Skin epidermis (tissue), 12 donors: Measurements from ENCODE around the gene LRRFIP2.
"Not testable (repeated sequence)": the region's sequence is repeated elsewhere in the genome, so short reads cannot be mapped to it uniquely, and the experiment has no call there.

Source experiments
- H3K27ac ChIP-seq, 21 experiments: fragments of 200-600 bp; sonication (generic) in 11 of 21; one replicate each; pipeline ENCODE4 v1.5.0; 2020; ENCODE audit warnings: mild to moderate bottlenecking in 3 of 21, inconsistent platforms in 2 of 21, moderate library complexity in 2 of 21
- H3K4me3 ChIP-seq, 7 experiments: fragments of 200-600 bp; sonication (generic) in 2 of 7; one replicate each; pipeline ENCODE4 v1.5.0; 2020; ENCODE audit warnings: inconsistent platforms in 2 of 7, mild to moderate bottlenecking in 2 of 7, moderate library complexity in 1 of 7

The LRRFIP2 gene

DNA sequence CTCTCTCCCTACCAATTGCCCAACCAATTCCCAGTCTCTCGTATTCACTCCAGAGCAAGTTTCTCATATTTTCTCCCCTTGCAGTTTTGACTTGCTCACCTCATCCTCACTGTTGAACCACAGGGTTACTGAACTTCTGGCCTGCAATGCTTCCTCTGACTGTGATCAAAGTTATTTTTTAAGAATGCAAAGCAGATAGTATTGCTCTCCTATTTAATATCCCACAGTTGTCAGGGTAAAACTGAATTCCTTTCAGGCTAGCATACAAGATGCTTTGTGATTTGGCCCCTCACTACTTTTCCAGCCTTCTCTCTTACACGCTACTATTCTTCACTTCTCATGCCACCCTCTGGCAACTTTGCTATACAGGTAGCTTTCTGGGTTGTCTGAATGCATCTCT is 80.9 kb downstream of the LRRFIP2 start:
- H3K27ac ChIP-seq = no peak overlapping the region
- no peak overlapping the region for H3K4me3 ChIP-seq

DNA sequence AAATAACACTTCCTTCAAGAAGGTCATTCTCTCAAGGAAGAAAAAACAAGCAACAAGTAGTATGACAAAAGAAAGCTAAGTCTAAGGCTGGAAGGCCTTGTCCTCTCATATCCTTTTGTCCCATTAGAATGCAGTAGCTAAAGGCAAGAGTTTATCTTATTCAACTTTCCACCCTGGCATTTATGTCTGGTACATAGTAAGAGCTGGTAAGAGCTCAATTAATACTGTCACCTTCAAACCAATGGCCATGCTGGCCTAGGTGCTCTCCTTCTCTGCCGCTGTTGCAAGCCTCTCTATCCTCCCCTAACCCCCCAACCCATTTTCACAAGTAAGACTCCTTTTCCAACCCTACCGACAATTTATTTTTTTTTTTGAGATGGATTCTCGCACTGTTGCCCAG is 81.9 kb downstream of the LRRFIP2 start:
- no peak overlapping the region for H3K27ac ChIP-seq
- H3K4me3 ChIP-seq = no peak overlapping the region

DNA sequence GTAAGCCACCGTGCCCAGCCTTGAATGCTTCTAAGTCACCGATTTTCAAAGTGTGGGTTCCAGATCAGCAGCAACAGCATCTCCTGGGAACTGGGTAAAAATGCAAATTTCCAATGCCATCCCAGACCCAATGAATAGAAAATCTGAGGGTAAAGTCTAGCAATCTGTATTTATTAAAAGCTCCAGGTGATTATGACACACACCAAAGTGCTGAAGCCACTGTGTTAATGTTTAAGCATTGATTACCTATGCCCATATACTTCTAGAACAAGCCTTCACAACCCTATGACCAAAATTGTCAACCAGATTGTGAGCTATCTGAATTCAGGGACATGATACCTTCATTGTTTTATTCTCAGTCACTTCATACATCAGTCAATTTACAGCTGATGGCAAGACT is 86.5 kb downstream of the LRRFIP2 start:
- no peak overlapping the region for H3K27ac ChIP-seq
- H3K4me3 ChIP-seq = no peak overlapping the region

DNA sequence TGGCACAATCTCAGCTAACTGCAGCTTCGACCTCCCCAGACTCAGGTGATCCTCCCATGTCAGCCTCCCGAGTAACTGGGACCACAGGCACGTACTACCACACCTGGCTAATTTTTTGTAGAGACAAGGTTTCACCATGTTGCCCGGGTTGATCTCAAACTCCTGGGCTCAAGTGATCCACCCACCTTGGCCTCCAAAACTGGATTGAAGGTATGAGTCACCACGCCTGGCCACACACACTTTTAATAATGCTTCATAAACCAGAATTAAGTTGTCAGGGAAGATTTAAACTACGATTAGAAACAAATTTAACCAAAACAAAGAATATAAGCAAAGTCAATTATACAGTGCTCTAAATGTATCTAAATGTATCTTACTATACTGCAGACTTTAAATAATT is 87.5 kb downstream of the LRRFIP2 start:
- H3K27ac ChIP-seq = no peak overlapping the region
- no peak overlapping the region for H3K4me3 ChIP-seq

DNA sequence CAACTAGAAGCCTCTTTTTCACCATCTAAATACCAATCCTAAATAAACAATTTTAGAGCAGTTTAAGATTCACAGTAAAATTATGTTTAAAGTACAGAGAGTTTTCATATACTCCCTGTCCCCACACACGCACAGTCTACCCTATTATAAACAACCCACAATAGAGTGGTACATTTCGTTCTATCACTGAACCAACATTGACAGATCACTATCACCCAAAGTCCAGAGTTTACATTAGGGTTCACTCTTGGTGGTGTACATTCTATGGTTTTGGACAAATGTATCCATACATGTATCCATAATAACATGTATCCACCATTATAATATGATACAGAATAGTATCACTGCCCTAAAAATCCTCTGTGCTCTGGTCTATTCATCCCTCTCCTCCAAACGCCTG is 92.1 kb downstream of the LRRFIP2 start:
- Histone ChIP-seq H3K27ac (no peak overlapping the region), H3K4me3 (no peak overlapping the region)

DNA sequence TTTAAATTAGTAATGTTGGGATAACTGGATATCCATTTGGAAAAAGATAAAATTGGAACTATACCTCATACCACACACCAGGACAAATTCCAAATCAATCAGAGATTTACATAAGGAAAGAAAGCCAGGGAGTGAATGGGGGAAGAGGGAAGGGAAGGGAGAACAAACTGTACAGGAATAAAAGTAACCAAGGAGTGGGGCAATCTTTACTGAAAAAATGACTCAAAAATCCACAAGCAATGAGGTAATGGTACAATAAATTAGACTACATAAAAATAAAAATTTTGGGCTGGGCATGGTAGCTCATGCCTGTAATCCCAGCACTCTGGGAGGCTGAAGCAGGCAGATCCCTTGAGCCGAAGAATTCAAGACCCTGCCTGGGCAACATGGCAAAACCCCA is 98.4 kb downstream of the LRRFIP2 start:
- Histone ChIP-seq H3K27ac (no peak overlapping the region), H3K4me3 (no peak overlapping the region)

DNA sequence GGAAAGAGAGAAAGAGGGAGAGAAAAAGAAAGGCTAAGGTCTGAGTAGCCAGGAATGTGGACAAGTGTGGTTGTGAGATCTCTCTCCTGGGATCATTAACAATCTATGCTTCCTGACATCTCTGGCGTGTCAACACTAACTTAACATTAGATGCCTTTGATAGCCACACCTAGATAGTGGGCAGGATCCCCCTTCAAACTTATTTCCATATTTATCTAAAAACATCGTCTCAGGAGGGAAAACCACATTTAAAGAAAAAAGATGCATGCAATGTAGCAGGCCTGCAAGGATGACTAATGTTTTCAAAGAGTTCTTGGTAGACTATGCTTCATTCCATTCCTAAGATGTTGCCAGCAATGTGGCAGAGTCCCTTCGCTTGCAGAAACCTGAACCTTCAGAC is 100.2 kb downstream of the LRRFIP2 start:
- Histone ChIP-seq H3K4me3 (no peak overlapping the region), H3K27ac (peak overlapping the region in 1 of 21 experiments; percentile 16)

DNA sequence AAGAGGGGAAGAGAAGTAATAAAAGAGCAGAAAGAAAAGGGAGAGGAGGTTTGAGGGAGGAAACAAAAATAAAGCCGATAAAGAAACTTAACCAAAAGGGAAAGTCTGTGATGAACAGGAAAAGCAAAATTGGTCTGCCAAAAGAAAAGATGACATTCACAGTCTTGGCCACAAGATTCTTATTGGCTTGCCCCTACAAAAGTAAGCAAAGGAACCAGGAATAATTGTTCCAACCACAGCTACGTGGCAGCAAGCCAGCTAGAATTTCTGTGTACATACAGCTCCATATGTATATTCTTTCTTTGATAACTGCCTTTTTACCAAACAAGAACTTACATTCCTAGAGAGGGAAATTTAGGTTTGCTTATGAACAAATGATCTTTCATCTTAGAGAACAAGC is 101.5 kb downstream of the LRRFIP2 start:
- H3K4me3 ChIP-seq = no peak overlapping the region

DNA sequence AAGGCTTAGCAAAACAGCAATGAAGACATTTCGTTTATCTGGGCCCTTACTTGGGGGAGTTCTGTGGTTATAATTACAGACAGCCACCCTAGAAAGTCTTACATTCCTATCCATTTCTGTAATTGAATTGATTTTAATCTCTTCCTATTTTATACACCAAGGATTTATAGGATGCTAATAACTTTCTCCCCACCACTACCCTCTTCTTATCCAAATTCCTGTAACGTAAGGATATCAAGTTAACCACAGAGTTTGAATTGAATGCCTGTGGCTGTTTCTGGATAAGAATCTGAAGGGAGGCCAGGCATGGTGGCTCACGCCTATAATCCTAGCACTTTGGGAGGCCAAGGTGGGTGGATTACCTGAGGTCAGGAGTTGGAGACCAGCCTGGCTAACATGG is 102.5 kb downstream of the LRRFIP2 start:
- no peak overlapping the region for H3K4me3 ChIP-seq
- H3K27ac ChIP-seq = peak overlapping the region in 1 of 21 experiments; percentile 35

More for the DNA sequence above, 101.5 kb downstream of the LRRFIP2 start:
- H3K27ac ChIP-seq = peak overlapping the region in 4 of 21 experiments; percentile 3 to 44 (median 26)

DNA sequence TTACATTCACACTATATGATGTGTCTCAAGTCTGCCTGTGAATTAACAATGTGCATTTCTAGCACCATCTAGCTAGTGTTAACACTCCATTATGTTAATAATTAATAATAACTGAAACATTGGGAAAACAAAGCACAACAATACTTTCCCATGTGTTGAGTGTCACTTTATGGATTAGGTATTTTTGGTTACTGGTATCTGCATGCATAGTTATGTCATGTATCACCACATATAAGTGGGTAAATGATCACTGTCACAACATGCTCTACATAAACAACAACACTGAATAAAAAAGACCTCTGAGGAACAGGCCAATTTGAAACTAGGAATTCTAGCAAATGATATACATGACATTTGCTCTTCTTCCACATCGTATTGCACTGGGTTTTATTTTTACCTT is 106.4 kb downstream of the LRRFIP2 start:
- Histone ChIP-seq H3K4me3 (no peak overlapping the region), H3K27ac (no peak overlapping the region)

DNA sequence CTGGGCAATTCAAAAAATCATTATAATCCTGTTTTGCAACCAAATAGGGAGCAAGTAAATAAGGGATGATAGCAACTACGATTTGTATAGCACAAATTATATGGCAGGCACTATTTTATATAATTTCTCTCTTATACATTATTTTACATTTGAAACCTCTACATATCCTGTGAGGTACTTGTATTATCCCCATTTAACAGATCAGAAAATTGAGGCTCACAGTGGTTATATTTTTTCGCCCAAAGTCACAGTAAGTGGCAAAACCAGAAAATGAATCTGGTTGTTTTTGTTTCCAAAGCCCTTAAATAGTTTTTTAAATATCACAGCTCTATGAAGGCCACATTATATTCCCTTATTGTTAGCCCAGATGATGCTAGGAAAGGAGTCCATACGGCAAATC is 106.8 kb downstream of the LRRFIP2 start:
- Histone ChIP-seq H3K27ac (no peak overlapping the region), H3K4me3 (no peak overlapping the region)

DNA sequence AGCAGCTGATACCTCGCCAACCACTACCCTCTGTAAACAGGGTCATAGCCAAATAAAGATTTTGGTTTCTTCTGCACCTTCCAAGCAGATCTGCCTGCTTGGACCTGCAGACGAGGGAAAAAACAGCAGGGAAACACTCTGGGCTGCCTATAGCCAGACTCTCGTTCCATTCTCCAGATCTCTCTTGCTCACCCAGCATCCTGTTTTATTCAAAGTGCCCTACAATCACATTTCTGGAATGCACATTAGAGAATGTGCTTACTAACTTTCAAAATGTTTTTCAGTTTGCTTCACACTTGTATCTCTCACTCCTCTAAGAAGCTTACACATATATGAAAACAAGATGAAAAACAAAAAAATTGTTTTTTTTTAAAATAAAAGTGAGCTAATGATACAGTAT is 109.6 kb downstream of the LRRFIP2 start:
- Histone ChIP-seq H3K4me3 (no peak overlapping the region), H3K27ac (no peak overlapping the region)

DNA sequence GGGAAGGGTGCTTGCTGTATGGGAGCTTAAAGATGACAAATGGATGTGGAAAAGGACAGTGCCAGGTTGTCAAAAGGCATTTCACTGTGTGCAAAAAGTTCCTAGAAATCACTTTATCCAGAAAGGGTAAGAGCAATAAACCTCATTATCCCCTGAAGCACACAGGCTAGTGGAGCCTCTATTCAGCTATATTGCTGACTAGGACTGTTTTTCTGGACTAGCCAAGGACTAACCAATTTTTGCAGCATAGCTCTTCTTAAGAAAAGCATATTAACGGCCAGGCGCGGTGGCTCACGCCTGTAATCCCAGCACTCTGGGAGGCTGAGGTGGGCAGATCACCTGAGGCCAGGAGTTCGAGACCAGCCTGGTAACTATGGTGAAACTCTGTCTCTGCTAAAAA is 116.3 kb downstream of the LRRFIP2 start:
- no peak overlapping the region for H3K27ac ChIP-seq

DNA sequence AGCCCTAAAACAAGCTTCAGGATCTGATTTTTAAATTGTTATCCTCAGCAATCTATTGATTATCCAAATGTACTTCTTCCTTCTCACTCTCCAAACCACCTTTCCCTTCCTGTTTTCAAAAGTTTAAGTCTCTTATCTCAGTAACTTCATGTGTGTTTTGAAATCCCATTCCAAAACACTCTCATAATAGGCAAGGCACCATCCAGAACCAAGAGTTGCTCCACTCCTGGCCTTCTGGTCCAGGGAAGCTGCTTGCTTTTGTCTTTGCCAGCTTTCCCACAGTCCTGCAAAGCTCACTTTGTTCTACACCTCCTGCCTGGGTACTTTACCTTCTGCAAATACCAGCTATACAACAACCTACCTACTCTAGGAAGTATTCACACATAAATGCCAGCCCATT is 117.6 kb downstream of the LRRFIP2 start:
- H3K27ac ChIP-seq = peak overlapping the region in 3 of 21 experiments; percentile 1 to 25 (median 7)

More for the DNA sequence above, 116.3 kb downstream of the LRRFIP2 start:
- H3K4me3 ChIP-seq = no peak overlapping the region

DNA sequence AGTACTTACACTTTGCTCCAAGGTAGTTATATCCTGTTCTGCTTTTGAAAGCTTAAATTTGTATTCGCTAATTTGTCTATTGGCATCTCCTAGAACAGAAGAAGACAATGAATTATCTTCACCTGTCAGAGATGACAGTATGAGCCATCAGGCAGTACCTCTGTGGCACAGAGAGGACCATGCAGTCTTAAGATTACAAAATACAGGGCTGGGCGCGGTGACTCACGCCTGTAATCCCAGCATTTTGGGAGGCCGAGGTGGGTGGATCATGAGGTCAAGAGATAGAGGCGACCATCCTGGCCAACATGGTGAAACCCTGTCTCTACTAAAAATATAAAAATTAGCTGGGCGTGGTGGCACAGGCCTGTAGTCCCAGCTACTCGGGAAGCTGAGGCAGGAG is 119.3 kb downstream of the LRRFIP2 start:
- H3K4me3 ChIP-seq = not testable (repeated sequence)
- H3K27ac ChIP-seq = peak overlapping the region in 9 of 21 experiments; percentile 28 to 78 (median 38)

More for the DNA sequence above, 117.6 kb downstream of the LRRFIP2 start:
- H3K4me3 ChIP-seq = no peak overlapping the region

DNA sequence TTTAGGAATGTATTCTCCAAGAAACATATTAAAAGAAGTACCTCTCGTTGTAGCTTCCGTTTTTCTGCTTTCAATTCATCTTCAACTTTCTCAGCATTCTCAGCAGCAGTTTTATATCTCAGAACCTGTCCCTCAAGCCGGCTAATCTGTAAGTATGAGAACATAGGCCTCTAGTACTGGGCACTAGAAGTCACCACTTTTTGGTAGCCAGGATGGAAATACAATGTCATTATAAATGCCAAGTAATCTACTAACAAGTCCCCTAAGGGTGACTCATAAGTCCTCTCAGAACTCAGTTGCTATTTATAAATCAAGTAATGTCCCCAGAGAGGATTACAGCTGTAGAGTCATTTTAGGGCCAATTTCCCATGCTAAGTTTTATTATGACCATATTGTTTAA is 120.0 kb downstream of the LRRFIP2 start:
- H3K27ac ChIP-seq = peak overlapping the region in 6 of 21 experiments; percentile 21 to 64 (median 53)
- no peak overlapping the region for H3K4me3 ChIP-seq

DNA sequence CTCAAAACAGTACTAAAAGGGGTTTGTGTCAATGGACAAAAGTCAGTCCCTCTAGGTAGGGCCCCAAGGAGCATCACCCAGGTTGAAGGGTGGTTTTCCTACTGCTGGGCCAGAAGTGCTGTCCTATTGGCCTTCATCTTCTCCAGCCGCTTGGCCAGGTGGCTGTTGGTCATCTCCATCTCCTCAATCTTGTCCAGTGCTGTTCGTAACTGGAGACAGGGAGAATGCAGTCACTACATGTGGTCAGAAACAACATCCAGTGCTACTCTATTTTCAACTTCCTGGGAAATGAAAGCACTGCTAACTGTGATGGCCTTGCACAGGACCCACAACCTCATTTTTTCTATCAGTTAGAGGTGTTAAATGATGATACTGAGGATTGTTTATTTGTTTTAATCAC is 120.6 kb downstream of the LRRFIP2 start:
- peak overlapping the region in 8 of 21 experiments; percentile 21 to 64 (median 38) for H3K27ac ChIP-seq

DNA sequence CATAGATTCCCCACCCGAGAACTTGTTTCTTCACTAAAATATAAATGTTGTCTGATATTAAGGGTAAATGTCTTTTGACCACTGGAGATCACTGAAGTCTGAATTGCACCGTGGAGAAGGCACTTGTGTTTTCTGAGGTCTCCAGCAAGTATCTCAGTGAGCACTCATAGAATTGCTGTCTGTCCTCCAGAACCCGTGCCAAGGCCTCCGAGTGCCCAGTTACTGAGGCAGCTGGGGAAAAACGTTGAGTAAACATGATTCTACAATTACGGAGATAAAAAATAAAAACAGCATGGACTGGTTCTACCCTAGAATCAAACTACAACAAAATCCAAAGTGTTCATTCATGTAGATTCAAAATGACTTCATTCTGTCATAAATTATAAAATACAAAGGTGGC is 121.0 kb downstream of the LRRFIP2 start:
- Histone ChIP-seq H3K4me3 (no peak overlapping the region), H3K27ac (peak overlapping the region in 6 of 21 experiments; percentile 21 to 64 (median 46))

More for the DNA sequence above, 120.6 kb downstream of the LRRFIP2 start:
- no peak overlapping the region for H3K4me3 ChIP-seq

DNA sequence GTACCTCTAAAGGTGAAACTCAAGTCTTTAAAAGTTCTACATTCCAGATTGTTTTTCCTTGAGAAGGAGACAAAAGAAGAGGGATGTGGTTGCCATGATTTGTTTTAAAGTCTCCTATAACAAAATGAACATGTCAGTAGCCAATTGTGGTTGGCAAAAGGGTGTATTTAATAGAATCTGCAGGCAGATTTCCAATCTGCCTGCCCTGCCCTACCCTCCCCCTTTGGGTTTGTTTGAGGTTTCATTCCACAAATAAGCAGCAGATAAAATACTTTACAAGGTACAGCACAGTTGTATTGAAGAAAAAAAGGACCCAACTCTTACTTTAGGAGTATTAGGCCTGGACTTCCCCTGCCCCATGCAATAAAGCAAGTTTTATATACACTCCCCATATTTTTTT is 121.5 kb downstream of the LRRFIP2 start:
- H3K4me3 ChIP-seq = no peak overlapping the region
- H3K27ac ChIP-seq = peak overlapping the region in 2 of 21 experiments; percentile 48 to 64

DNA sequence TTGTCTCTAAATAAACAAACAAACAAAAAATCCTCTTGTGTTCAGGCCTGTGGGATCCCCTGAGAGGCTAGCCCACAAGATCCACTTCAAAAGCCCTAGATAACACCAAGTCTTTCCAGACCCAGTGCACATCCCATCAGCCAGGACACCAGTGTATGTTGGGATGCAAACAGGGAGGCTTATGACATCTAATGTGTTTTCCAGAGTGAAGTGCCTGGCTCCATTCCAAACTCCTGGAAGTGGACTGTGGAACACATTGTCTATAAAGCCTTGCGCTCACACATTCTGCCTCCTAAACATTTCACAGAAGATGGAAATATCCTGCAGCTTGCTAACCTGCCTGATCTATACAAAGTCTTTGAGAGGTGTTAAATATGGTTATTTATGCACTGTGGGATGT is 124.1 kb downstream of the LRRFIP2 start:
- no peak overlapping the region for H3K4me3 ChIP-seq
- peak overlapping the region in 1 of 21 experiments; percentile 1 for H3K27ac ChIP-seq

DNA sequence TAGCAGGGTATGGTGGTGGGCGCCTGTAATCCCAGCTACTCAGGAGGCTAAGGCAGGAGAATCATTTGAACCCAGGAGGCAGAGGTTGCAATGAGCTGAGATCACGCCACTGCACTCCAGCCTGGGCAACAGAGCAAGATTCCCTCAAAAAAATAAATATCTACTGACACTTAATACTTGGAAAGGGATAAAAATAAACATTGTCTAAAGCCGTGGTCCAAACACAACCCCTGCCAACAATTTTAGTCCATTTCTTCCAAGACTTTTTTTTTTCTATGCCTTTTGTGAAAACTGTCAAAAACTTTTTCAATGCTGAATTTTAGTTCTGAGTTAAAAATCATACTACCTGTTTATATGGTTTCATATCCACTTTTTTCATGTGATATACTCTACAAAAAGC is 131.7 kb downstream of the LRRFIP2 start:
- not testable (repeated sequence) for H3K27ac ChIP-seq, H3K4me3 ChIP-seq

DNA sequence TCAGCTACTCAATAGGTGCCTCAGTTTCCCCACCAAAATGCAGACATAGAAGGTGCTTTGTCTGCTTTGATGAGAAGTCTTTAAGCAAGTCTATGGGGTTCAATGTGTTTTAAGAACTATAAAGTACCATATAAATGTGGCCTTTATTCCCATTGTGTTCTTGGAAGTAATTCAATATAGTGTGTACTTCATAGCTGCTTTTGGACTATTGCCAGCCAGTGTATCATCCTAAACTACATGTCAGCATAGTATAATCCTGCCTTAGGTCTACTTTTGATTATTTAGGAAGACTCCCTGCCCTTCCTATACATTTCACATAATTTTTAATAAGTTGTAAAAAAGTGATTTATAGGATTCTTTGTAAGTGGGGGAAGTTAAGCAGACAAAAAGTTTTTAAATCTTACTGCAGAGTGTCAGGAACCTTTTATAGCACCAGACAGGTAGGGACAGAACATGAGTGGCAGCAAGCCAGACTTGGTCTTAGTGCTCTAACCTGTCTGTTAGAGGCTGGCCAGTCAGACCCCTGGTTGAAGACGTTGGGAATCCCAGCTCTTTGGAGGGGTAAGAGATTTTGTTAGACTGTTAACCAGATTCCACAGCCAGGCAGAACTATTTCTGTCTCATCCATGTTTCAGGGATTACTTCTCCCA is 132.7 kb downstream of the LRRFIP2 start:
- no peak overlapping the region for H3K4me3 ChIP-seq
- no peak overlapping the region for H3K27ac ChIP-seq
